ENCODE results near the gene TMEM165. TPM values are rescaled to one million over a fixed set of nuclear protein-coding genes. Genes with fewer than 3 reads are reported as not detected.

The TMEM165 gene
- total RNA-seq, 1 donor from 2014 or later = 98.7 TPM

DNA sequence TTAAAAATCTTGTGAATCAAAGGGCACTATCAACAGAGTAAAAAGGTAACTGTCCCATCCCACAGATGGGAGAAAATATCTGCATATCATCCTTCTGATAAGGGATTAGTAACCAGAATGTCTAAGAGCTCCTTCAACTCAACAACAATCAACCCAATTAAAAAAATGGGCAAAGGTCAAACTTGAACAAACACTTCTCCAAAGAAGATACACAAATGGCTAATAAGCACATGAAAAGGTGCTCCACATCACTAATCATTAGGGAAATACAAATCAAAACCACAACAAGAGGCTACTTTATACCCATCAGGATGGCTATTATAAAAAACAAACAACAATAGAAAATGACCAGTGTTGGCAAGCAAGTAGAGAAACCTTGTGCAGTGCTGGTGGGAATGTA lies 43.3 kb downstream of the TMEM165 start:
- no peak overlapping the region for H3K27ac Mint-ChIP-seq

DNA sequence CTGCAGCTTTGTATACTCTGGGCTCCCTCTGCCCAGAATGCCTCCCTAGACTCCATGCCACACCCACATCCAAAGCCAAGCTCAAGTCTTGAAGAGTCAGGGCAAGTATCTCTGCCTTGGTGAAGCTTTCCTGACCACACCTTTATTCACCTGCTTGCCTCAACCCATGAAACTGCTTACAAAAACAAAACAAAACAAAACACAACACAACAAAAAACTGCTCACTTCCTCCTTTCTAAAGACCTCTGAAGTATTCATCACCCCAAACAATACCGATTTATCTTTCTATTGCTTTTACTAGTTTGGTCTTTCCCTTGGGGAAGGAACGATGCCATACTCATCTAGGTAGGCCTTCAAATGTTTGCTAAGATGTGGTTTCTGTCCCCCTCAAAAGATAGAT lies 45.0 kb downstream of the TMEM165 start:
- no peaks in the 10 kb centered on the region for H3K4me1 Mint-ChIP-seq

More for the DNA sequence above, 43.3 kb downstream of the TMEM165 start:
- Mint-ChIP-seq H3K27me3 (ENCODE audit: low read depth) (no peaks in the 10 kb centered on the region), H3K9me3 (no peaks in the 10 kb centered on the region), H3K4me1 (no peaks in the 10 kb centered on the region), H3K4me3 (no peak overlapping the region), H3K36me3 (peaks cover 37% of the 10 kb centered on the region)
- TF ChIP-seq, protein P1, sequence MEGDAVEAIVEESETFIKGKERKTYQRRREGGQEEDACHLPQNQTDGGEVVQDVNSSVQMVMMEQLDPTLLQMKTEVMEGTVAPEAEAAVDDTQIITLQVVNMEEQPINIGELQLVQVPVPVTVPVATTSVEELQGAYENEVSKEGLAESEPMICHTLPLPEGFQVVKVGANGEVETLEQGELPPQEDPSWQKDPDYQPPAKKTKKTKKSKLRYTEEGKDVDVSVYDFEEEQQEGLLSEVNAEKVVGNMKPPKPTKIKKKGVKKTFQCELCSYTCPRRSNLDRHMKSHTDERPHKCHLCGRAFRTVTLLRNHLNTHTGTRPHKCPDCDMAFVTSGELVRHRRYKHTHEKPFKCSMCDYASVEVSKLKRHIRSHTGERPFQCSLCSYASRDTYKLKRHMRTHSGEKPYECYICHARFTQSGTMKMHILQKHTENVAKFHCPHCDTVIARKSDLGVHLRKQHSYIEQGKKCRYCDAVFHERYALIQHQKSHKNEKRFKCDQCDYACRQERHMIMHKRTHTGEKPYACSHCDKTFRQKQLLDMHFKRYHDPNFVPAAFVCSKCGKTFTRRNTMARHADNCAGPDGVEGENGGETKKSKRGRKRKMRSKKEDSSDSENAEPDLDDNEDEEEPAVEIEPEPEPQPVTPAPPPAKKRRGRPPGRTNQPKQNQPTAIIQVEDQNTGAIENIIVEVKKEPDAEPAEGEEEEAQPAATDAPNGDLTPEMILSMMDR (IDR thresholded peaks at IDR 0.05; ENCODE audit: unreplicated experiment) = no peak
- DNase-seq (ENCODE audit: low spot score in 2 of 2, unreplicated experiment in 2 of 2) = no peak

DNA sequence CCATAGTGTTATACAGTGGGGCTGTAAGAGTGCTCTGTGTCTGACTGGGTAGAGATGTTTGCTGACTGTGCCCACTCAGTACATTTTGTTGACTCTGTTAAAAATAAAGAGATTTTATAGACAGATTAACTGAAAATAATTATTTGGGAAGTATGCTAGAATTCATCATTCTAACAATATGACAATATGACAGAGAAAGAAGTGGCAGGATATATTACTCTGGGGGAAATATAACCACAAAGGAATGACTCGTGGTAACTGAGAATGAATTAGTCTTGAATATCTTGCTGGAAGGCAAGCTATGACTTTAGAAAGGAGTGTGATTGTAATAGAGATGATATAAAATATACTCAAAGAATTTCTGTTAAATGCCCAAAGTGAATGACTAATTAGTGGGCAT lies 46.8 kb downstream of the TMEM165 start:
- no peaks in the 10 kb centered on the region for H3K27me3 Mint-ChIP-seq (ENCODE audit: low read depth)

More for the DNA sequence above, 45.0 kb downstream of the TMEM165 start:
- Mint-ChIP-seq H3K36me3 (peaks cover 28% of the 10 kb centered on the region), H3K27ac (no peak overlapping the region), H3K27me3 (ENCODE audit: low read depth) (no peaks in the 10 kb centered on the region), H3K9me3 (no peaks in the 10 kb centered on the region), H3K4me3 (no peak overlapping the region)
- no peak for DNase-seq (ENCODE audit: low spot score in 2 of 2, unreplicated experiment in 2 of 2)
- TF ChIP-seq, protein P1 (IDR thresholded peaks at IDR 0.05; ENCODE audit: unreplicated experiment) = no peak

DNA sequence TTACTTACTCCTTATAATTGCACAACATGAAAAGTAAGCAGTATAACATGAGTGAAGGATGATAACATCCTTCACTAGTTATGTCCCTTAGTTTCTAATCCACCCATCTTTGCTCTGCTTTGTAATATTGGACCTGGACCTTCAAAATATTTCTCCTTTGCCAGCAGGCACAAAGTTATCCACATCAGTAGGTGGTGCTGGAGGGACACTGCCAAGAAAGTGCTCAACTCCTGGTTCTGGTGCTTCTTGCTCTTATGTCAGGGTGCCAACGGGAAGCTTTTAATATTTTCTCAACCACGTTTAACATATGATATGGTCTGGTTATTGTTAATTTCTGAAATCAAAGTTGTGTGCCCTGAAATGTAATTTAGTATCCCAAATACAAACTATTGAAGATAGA lies 49.1 kb downstream of the TMEM165 start:
- Mint-ChIP-seq H3K27ac (no peak overlapping the region), H3K9me3 (no peaks in the 10 kb centered on the region), H3K4me3 (no peak overlapping the region), H3K4me1 (peaks cover 10% of the 10 kb centered on the region), H3K27me3 (ENCODE audit: low read depth) (no peaks in the 10 kb centered on the region), H3K36me3 (peaks cover 19% of the 10 kb centered on the region)
- no peak for DNase-seq (ENCODE audit: low spot score in 2 of 2, unreplicated experiment in 2 of 2)
- TF ChIP-seq, protein P1 (IDR thresholded peaks at IDR 0.05; ENCODE audit: unreplicated experiment) = no peak

More for the DNA sequence above, 46.8 kb downstream of the TMEM165 start:
- Mint-ChIP-seq H3K4me3 (no peak overlapping the region), H3K9me3 (no peaks in the 10 kb centered on the region), H3K27ac (no peak overlapping the region), H3K36me3 (peaks cover 28% of the 10 kb centered on the region), H3K4me1 (peaks cover 3% of the 10 kb centered on the region)
- no peak for DNase-seq (ENCODE audit: low spot score in 2 of 2, unreplicated experiment in 2 of 2)
- TF ChIP-seq, protein P1 (IDR thresholded peaks at IDR 0.05; ENCODE audit: unreplicated experiment) = no peak

DNA sequence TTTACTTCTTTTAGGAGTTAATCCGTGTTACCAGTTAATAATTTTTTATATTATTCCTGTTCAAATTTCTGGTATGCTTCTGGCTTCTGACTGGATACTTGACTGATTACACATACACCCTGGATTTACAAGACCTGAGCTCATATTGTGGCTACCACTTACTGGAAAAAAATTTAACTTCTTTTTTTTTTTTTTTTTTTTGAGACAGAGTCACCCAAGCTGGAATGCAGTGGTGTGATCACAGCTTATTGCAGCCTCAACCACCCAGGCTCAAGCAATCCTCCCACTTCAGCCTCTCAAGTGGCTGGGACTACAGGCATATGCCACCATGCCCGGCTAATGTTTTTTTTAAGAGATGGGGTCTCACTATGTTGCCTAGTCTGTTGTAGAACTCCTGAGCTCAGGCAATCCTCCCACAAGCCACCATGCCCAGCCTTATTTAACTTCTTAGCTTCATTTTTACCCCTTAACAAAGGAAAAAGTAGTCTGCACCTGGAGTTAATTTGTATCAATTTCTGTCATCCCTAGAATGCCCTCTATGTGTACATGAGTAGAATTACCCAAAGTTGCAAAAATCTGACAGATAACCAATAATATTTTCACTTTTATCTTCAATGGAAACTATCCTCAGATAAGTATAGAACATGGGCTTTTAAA lies 50.3 kb downstream of the TMEM165 start:
- DNase-seq (ENCODE audit: low spot score in 2 of 2, unreplicated experiment in 2 of 2) = no peak
- Mint-ChIP-seq H3K36me3 (peaks cover 18% of the 10 kb centered on the region), H3K4me3 (no peak overlapping the region), H3K27me3 (ENCODE audit: low read depth) (no peaks in the 10 kb centered on the region), H3K27ac (no peak overlapping the region), H3K4me1 (peaks cover 10% of the 10 kb centered on the region), H3K9me3 (no peaks in the 10 kb centered on the region)
- TF ChIP-seq, protein P1 (IDR thresholded peaks at IDR 0.05; ENCODE audit: unreplicated experiment) = no peak
